Esophagus muscularis mucosa (tissue), 3 donors: ENCODE measurements around the gene CNGB1.

ENCODE experiments used
- EP300 ChIP-seq: sonication (generic); formaldehyde crosslinking; IDR thresholded peaks from one replicate; pipeline ENCODE4 v1.6.1; 2017; ENCODE audit warnings: antibody characterized with exemption
- POLR2A ChIP-seq: fragments of 450-650 bp; IDR thresholded peaks from one replicate; pipeline ENCODE4 v1.6.1; 2017; ENCODE audit warnings: antibody characterized with exemption, moderate library complexity, mild to moderate bottlenecking, low read depth
- POLR2AphosphoS5 ChIP-seq, 2 donors: sonication (generic); formaldehyde crosslinking; IDR thresholded peaks; one replicate each; pipeline ENCODE4 v1.6.1; 2017; ENCODE audit warnings: antibody characterized with exemption in 2 of 2

GRCh38 chr16:57859331-57859730 lies 111.6 kb downstream of the CNGB1 start:
- no peak for TF ChIP-seq POLR2A
- no peak for TF ChIP-seq POLR2AphosphoS5 (IDR thresholded peaks at IDR 0.05)
- no peak for TF ChIP-seq EP300
